Ovary (tissue), 9 donors: Measurements from ENCODE around the gene TTC13. TPM values are rescaled to one million over a fixed set of nuclear protein-coding genes. Genes with fewer than 3 reads are reported as not detected.

ENCODE experiments used
- DNase-seq, 5 donors: peaks; one replicate each; pipeline ENCODE4 v3.0.0-alpha.2; 2019 to 2020
- H3K27ac ChIP-seq, 2 donors: fragments of 200-600 bp; one replicate each; pipeline versions ENCODE4 v1.5.1 to v1.8.0; 2019 to 2022
- H3K27me3 ChIP-seq: fragments of 200-600 bp; one replicate; pipeline ENCODE4 v1.8.0; 2022
- H3K36me3 ChIP-seq: fragments of 200-600 bp; sonication (generic); one replicate; pipeline ENCODE4 v1.5.1; 2019
- H3K4me1 ChIP-seq: one replicate; pipeline ENCODE4 v1.8.1; 2013; ENCODE audit warnings: mild to moderate bottlenecking, moderate library complexity; ENCODE audit not compliant: insufficient read depth
- H3K4me3 ChIP-seq: fragments of 200-600 bp; sonication (generic); one replicate; pipeline ENCODE4 v1.5.1; 2017
- H3K9me3 ChIP-seq, 2 donors: fragments of 200-600 bp in 1 of 2; sonication (generic) in 1 of 2; one replicate each; pipeline versions ENCODE4 v1.5.1 to v1.8.1; 2013 to 2019; ENCODE audit warnings: mild to moderate bottlenecking in 1 of 2, moderate library complexity in 1 of 2
- CTCF ChIP-seq, 3 donors: fragments of 450-650 bp in 2 of 3; fragments of 200-600 bp in 1 of 3; IDR thresholded peaks; one replicate each; pipeline versions ENCODE4 v1.5.1 to v1.8.0; 2016 to 2022; ENCODE audit warnings: antibody characterized with exemption in 3 of 3, mild to moderate bottlenecking in 1 of 3
- EP300 ChIP-seq: sonication (generic); formaldehyde crosslinking; IDR thresholded peaks from one replicate; pipeline ENCODE4 v1.6.1; 2017; ENCODE audit warnings: antibody characterized with exemption
- POLR2A ChIP-seq: fragments of 450-650 bp; IDR thresholded peaks from one replicate; pipeline ENCODE4 v1.6.1; 2017; ENCODE audit warnings: antibody characterized with exemption, mild to moderate bottlenecking, moderate library complexity
- WGBS, 3 donors: extraction: QIAGEN DNeasy Blood & Tissue Kit in 1 of 3; methylation state at CpG; one replicate each; pipeline versions ENCODE4 v1.1.5 to v1.1.7; 2013 to 2017; 5-methylcytosine and 5-hydroxymethylcytosine counted together
- intact Hi-C, 4 donors: fragments of 100-400 bp; cut with DNase I; formaldehyde crosslinking; loops; one replicate each; pipeline versions ENCODE4 v1.11.0 to v1.15.1; 2022 to 2023
- polyA plus RNA-seq, 2 donors: library from polyadenylated mRNA; stranded (reverse); fragments of 200-250 nt in 1 of 2; fragments of 350-450 nt in 1 of 2; fragmentation: Illumina TruSeq in 1 of 2; extraction: RNeasy Lipid Tissue Mini Kit (QIAGEN cat#74804) in 1 of 2; gene quantifications; one replicate each; pipeline ENCODE4 v1.2.3, GENCODE V29; 2013 to 2014
- total RNA-seq, 7 donors: library from RNA; depleted of rRNA in 2 of 7; stranded (reverse); fragments of >200 nt in 2 of 7; fragmentation: NEBNext Ultra II Directional in 3 of 7; extraction: Animal tissue kit (Norgen Biotek cat#: 25700) in 3 of 7; gene quantifications; one replicate each; pipeline versions ENCODE4 v1.1.0 to v1.2.4, GENCODE V29; 2016 to 2023
- donor health status: DM: no; HTN: no; CAD: no; lungs with moderate emphysema.
- donor health status: DM: no; HTN: no; CAD: no.
- donor health status: Bipolar disorder and iron deficiency.
- donor health status: DM: yes; HTN: yes; CAD: no.
- donor health status: DM: no; HTN: no; CAD: no.
- donor health status: DM: yes; HTN: yes; CAD: no.

TTC13 gene
- total and polyA plus RNA-seq, 9 donors: 4.2 to 16.5 (median 10.8) TPM

- DNase-seq: peak; percentile 33 to 70 (median 66)
- Histone ChIP-seq H3K36me3 (no peaks in the 10 kb centered on the region), H3K4me1 (peaks cover 1% of the 10 kb centered on the region), H3K27me3 (no peaks in the 10 kb centered on the region), H3K4me3 (no peak overlapping the region), H3K9me3 (no peaks in the 10 kb centered on the region), H3K27ac (no peak overlapping the region)
- TF ChIP-seq EP300: no peak
- peak in 2 of 3 donors; percentile 15 to 65 for TF ChIP-seq CTCF (IDR thresholded peaks at IDR 0.05)
- 58 to 63% (median 61%) methylated on average over 15 of the region's 15 CpGs for WGBS, 3 donors
- intact Hi-C loops: loop anchor here (5.0 to 10.0 kb wide), 2 partner anchors 120 to 297 kb away; no protein-coding TSS in a partner anchor
Measured at GRCh38 chr1:230917284-230918135, 61.2 kb downstream of the TTC13 start.

- H3K36me3 ChIP-seq: no peaks in the 10 kb centered on the region
Measured at GRCh38 chr1:230916587-230917283, 61.9 kb downstream of the TTC13 start.

GRCh38 chr1:230915078-230915477, 63.6 kb downstream of the TTC13 start:
- Histone ChIP-seq H3K9me3 (no peaks in the 10 kb centered on the region), H3K36me3 (no peaks in the 10 kb centered on the region), H3K27me3 (no peaks in the 10 kb centered on the region), H3K4me1 (peaks cover 2% of the 10 kb centered on the region), H3K4me3 (no peak overlapping the region), H3K27ac (no peak overlapping the region)
- no peak for DNase-seq
- TF ChIP-seq EP300 (no peak), POLR2A (no peak), CTCF (IDR thresholded peaks at IDR 0.05) (no peak)
- intact Hi-C loops: loop anchor here (5.0 to 10.0 kb wide), 2 partner anchors 118 to 300 kb away; no protein-coding TSS in a partner anchor

More at GRCh38 chr1:230916587-230917283, 61.9 kb downstream of the TTC13 start:
- Histone ChIP-seq H3K9me3 (no peaks in the 10 kb centered on the region), H3K27me3 (no peaks in the 10 kb centered on the region), H3K4me3 (no peak overlapping the region), H3K4me1 (peaks cover 1% of the 10 kb centered on the region), H3K27ac (no peak overlapping the region)
- WGBS, 3 donors: 83 to 89% (median 85%) methylated on average over 8 of the region's 8 CpGs
- TF ChIP-seq POLR2A: no peak
- TF ChIP-seq CTCF (IDR thresholded peaks at IDR 0.05): no peak
- no peak for TF ChIP-seq EP300
- DNase-seq: no peak
- intact Hi-C loops: loop anchor here (5.0 to 10.0 kb wide), 2 partner anchors 119 to 298 kb away; no protein-coding TSS in a partner anchor

GRCh38 chr1:230913496-230913895, 65.2 kb downstream of the TTC13 start:
- Histone ChIP-seq H3K27me3 (no peaks in the 10 kb centered on the region), H3K4me1 (peaks cover 2% of the 10 kb centered on the region), H3K36me3 (no peaks in the 10 kb centered on the region), H3K4me3 (no peak overlapping the region), H3K9me3 (no peaks in the 10 kb centered on the region), H3K27ac (no peak overlapping the region)
- intact Hi-C loops: loop anchor here in 1 of 4 donors (10.0 kb wide), 1 partner anchor 301 kb away; no protein-coding TSS in a partner anchor
- WGBS, 3 donors: 76 to 90% (median 89%) methylated on average over 2 of the region's 2 CpGs
- DNase-seq: no peak
- no peak for TF ChIP-seq CTCF (IDR thresholded peaks at IDR 0.05)
- TF ChIP-seq EP300: no peak
- TF ChIP-seq POLR2A: no peak
